A549 (cell line): ENCODE data around the gene SMYD4. TPM values are rescaled to one million over a fixed set of nuclear protein-coding genes. Genes with fewer than 3 reads are reported as not detected.
"Not testable (repeated sequence)": the region's sequence is repeated elsewhere in the genome, so short reads cannot be mapped to it uniquely, and the experiment has no call there.

Source experiments
- ATAC-seq, 2 experiments: fragments of 200-7000 bp in 1 of 2; fragments of >200 bp in 1 of 2; cut with Nextera tagmentation in 1 of 2; cut with Tn5 transposase in 1 of 2; 3 replicates each; pipeline versions ENCODE4 v1.8.0 to v1.9.1; 2018 to 2020; ENCODE audit warnings: mild to moderate bottlenecking in 1 of 2, moderate library complexity in 1 of 2
- CTCF ChIA-PET: fragments of 300-600 bp; sonication (Branson Sonifier 250); formaldehyde crosslinking; extraction: SDS; loops from one replicate; lab custom pipeline; 2021; ENCODE audit warnings: antibody characterized with exemption, inconsistent platforms; lab: Yijun Ruan, JAX
- POLR2A ChIA-PET: fragments of 350-600 bp; formaldehyde crosslinking; extraction: SDS; loops from one replicate; lab custom pipeline; 2021; ENCODE audit warnings: antibody characterized with exemption, inconsistent platforms; lab: Yijun Ruan, JAX
- DNase-seq, 2 experiments: peaks; one replicate each; pipeline versions ENCODE4 v3.0.0 to v3.0.0-alpha.2; 2011 to 2016; ENCODE audit warnings: low read depth in 1 of 2, low spot score in 1 of 2
- FAIRE-seq: peaks from 2 replicates; lab custom pipeline; 2011; peaks lifted over from hg19 to GRCh38; lab: Jason Lieb, UNC
- H3K27ac ChIP-seq, 2 experiments: fragments of >200 bp; sonication (Bioruptor Twin); formaldehyde crosslinking; 3 replicates each; pipeline ENCODE4 v1.5.1; 2016 to 2017
- H3K4me1 ChIP-seq: fragments of >200 bp; sonication (Bioruptor Twin); formaldehyde crosslinking; 3 replicates; pipeline ENCODE4 v1.6.1; 2016
- H3K4me2 ChIP-seq: fragments of >200 bp; sonication (Bioruptor Twin); formaldehyde crosslinking; 3 replicates; pipeline ENCODE4 v1.6.1; 2016
- H3K4me3 ChIP-seq: fragments of >200 bp; sonication (Bioruptor Twin); formaldehyde crosslinking; 3 replicates; pipeline ENCODE4 v1.5.1; 2016
- H3K9me3 ChIP-seq: fragments of >200 bp; sonication (Bioruptor Twin); formaldehyde crosslinking; 3 replicates; pipeline ENCODE4 v1.6.1; 2016
- BHLHE40 ChIP-seq: IDR thresholded peaks from 2 replicates; pipeline ENCODE4 v1.6.1; 2012; ENCODE audit warnings: low read depth, low read length, inconsistent platforms
- CBX2 ChIP-seq: fragments of 200-600 bp; sonication (generic); IDR thresholded peaks from 2 replicates; pipeline ENCODE4 v1.6.1; 2016; ENCODE audit warnings: low read depth, mild to moderate bottlenecking, borderline replicate concordance
- CBX8 ChIP-seq: fragments of 200-600 bp; sonication (generic); IDR thresholded peaks from 2 replicates; pipeline ENCODE4 v1.6.1; 2016
- CHD2 ChIP-seq: fragments of 150-350 bp; IDR thresholded peaks from 2 replicates; pipeline ENCODE4 v1.6.1; 2014; ENCODE audit warnings: low read length; ENCODE audit not compliant: partially characterized antibody
- CHD4 ChIP-seq: fragments of 200-600 bp; sonication (generic); IDR thresholded peaks from 2 replicates; pipeline ENCODE4 v1.6.1; 2016; ENCODE audit warnings: antibody characterized with exemption, mild to moderate bottlenecking, borderline replicate concordance
- EHMT2 ChIP-seq: fragments of 200-600 bp; sonication (generic); IDR thresholded peaks from 2 replicates; pipeline ENCODE4 v1.6.1; 2016; ENCODE audit warnings: antibody characterized with exemption, low read depth, mild to moderate bottlenecking, moderate library complexity
- ESRRA ChIP-seq: fragments of 150-350 bp; IDR thresholded peaks from 2 replicates; pipeline ENCODE4 v1.6.1; 2014; ENCODE audit warnings: mild to moderate bottlenecking, low read length, borderline replicate concordance
- FOSB ChIP-seq: fragments of 250-450 bp; sonication (Bioruptor Pico); IDR thresholded peaks from 2 replicates; pipeline ENCODE4 v1.5.0; 2020; ENCODE audit warnings: mild to moderate bottlenecking, moderate library complexity
- HOXB13 ChIP-seq: fragments of 250-450 bp; sonication (Bioruptor Pico); IDR thresholded peaks from 2 replicates; pipeline ENCODE4 v1.5.0; 2020; ENCODE audit warnings: low read depth, mild to moderate bottlenecking, moderate library complexity
- HOXB5 ChIP-seq: fragments of 250-450 bp; sonication (Bioruptor Pico); IDR thresholded peaks from 2 replicates; pipeline ENCODE4 v1.5.0; 2020; ENCODE audit warnings: mild to moderate bottlenecking, moderate library complexity
- JUNB ChIP-seq: fragments of >200 bp; sonication (Bioruptor Twin); formaldehyde crosslinking; IDR thresholded peaks from 2 replicates; pipeline ENCODE4 v1.6.1; 2016
- KDM5A ChIP-seq: fragments of 200-600 bp; sonication (generic); IDR thresholded peaks from 2 replicates; pipeline ENCODE4 v1.6.1; 2016; ENCODE audit warnings: antibody characterized with exemption, mild to moderate bottlenecking
- MYC ChIP-seq: IDR thresholded peaks from 2 replicates; pipeline ENCODE4 v1.6.1; 2012; ENCODE audit warnings: mild to moderate bottlenecking, inconsistent platforms, low read length, improper control_type of control experiment, borderline replicate concordance
- POLR2A ChIP-seq: IDR thresholded peaks from 2 replicates; pipeline ENCODE4 v1.6.1; 2012; ENCODE audit warnings: mild to moderate bottlenecking, low read length
- POLR2AphosphoS2 ChIP-seq: conservative IDR thresholded peaks from 2 replicates; pipeline ENCODE4 v1.6.1; 2012; ENCODE audit warnings: low read length, improper control_type of control experiment, inconsistent platforms
- RAD21 ChIP-seq, 2 experiments: fragments of >200 bp in 1 of 2; sonication (Bioruptor Twin) in 1 of 2; formaldehyde crosslinking in 1 of 2; IDR thresholded peaks in 1 of 2; conservative IDR thresholded peaks in 1 of 2; 2 replicates in 1 of 2; 3 replicates in 1 of 2; pipeline ENCODE4 v1.6.1; 2012 to 2018; ENCODE audit warnings: inconsistent platforms in 1 of 2
- RCOR1 ChIP-seq: fragments of 150-350 bp; IDR thresholded peaks from 2 replicates; pipeline ENCODE4 v1.6.1; 2014; ENCODE audit warnings: antibody characterized with exemption, low read length, low read depth
- TP53 ChIP-seq: fragments of 250-450 bp; sonication (Bioruptor Pico); IDR thresholded peaks from 2 replicates; pipeline ENCODE4 v1.5.0; 2021; ENCODE audit warnings: mild to moderate bottlenecking, moderate library complexity
- ZC3H11A ChIP-seq: fragments of 450-650 bp; IDR thresholded peaks from 2 replicates; pipeline ENCODE4 v1.6.1; 2014; ENCODE audit warnings: antibody characterized with exemption, mild to moderate bottlenecking
- ZFP36 ChIP-seq: fragments of 450-650 bp; IDR thresholded peaks from 2 replicates; pipeline ENCODE4 v1.6.1; 2014; ENCODE audit warnings: borderline replicate concordance; ENCODE audit not compliant: partially characterized antibody
- WGBS: methylation state at CpG from one replicate; pipeline ENCODE4 v1.1.6; 2017; ENCODE audit errors: missing lambda C conversion rate; 5-methylcytosine and 5-hydroxymethylcytosine counted together
- polyA plus RNA-seq, 4 experiments: library from polyadenylated mRNA; depleted of rRNA in 3 of 4; stranded (reverse); fragments of >200 nt; fragmentation: RNase III in 1 of 4; extraction: RNeasy Plus Mini Kit Qiagen cat#74134 plus additional on column Dnase treatment in 1 of 4; gene quantifications; 2 replicates in 3 of 4; 3 replicates in 1 of 4; pipeline ENCODE4 v1.2.3, GENCODE V29; 2011 to 2017
- TF ChIP-seq, protein P1 (sequence below): fragments of 200-600 bp; sonication (generic); IDR thresholded peaks from 2 replicates; pipeline ENCODE4 v1.6.1; 2016; ENCODE audit warnings: antibody characterized with exemption, mild to moderate bottlenecking, moderate library complexity
- TF ChIP-seq, protein P2 (sequence below): IDR thresholded peaks from 2 replicates; pipeline ENCODE4 v1.6.1; 2012
- TF ChIP-seq, protein P3 (sequence below): fragments of 450-650 bp; IDR thresholded peaks from 2 replicates; pipeline ENCODE4 v1.6.1; 2014; ENCODE audit warnings: antibody characterized with exemption
- TF ChIP-seq, protein P4 (sequence below): IDR thresholded peaks from 2 replicates; pipeline ENCODE4 v1.6.1; 2012; ENCODE audit warnings: low read depth, borderline replicate concordance
- TF ChIP-seq, protein P5 (sequence below): fragments of >200 bp; sonication (Bioruptor Twin); formaldehyde crosslinking; IDR thresholded peaks from 2 replicates; pipeline ENCODE4 v1.6.1; 2016

SMYD4 gene
- polyA plus RNA-seq, 2 of the 4 experiments (the other 2 are of a cell fraction), result 11.1 to 12.1 TPM

DNA sequence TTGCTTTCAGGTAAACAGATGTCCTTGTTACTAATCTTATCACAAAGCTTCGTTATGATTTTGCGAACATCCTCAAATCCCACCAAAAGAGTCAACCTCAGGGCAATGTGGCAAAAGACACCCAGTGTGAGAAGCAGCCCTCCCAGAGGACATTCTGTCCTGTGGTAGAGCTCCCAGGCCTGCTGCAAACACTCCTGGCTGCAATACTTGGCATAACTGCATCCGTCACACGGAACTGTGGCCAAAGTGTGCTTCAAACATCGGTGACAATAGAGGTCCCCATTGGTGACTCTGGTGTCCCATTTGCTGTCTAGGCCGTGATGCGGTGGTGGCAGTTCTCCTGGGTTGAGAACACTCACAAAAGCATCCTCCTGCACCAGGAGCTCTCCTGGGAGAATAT, 29.5 kb downstream of the SMYD4 start:
- no peaks in the 10 kb centered on the region for H3K9me3 ChIP-seq
- H3K4me1 ChIP-seq, result no peaks in the 10 kb centered on the region
- POLR2A ChIA-PET, result interaction anchor here (0.8 kb wide), 1 partner anchor 29 kb away, joined by 3 read pairs; the partner anchor contains the start of genes RPA1 and SMYD4
- DNase-seq (no peak), FAIRE-seq (no peak), ATAC-seq (no peak)
- no peak overlapping the region for H3K4me3 ChIP-seq
- H3K27ac ChIP-seq, result no peak overlapping the region
- no peak overlapping the region for H3K4me2 ChIP-seq
- TF ChIP-seq HOXB13 (CRISPR knock-in tag) (no peak), CBX8 (no peak), KDM5A (no peak), JUNB (no peak), RAD21 (conservative IDR thresholded peaks at IDR 0.05 in 1 of 2, IDR thresholded peaks at IDR 0.05 in 1 of 2) (no peak), TP53 (CRISPR knock-in tag) (no peak), MYC (no peak), RCOR1 (no peak)
- TF ChIP-seq, protein P1, sequence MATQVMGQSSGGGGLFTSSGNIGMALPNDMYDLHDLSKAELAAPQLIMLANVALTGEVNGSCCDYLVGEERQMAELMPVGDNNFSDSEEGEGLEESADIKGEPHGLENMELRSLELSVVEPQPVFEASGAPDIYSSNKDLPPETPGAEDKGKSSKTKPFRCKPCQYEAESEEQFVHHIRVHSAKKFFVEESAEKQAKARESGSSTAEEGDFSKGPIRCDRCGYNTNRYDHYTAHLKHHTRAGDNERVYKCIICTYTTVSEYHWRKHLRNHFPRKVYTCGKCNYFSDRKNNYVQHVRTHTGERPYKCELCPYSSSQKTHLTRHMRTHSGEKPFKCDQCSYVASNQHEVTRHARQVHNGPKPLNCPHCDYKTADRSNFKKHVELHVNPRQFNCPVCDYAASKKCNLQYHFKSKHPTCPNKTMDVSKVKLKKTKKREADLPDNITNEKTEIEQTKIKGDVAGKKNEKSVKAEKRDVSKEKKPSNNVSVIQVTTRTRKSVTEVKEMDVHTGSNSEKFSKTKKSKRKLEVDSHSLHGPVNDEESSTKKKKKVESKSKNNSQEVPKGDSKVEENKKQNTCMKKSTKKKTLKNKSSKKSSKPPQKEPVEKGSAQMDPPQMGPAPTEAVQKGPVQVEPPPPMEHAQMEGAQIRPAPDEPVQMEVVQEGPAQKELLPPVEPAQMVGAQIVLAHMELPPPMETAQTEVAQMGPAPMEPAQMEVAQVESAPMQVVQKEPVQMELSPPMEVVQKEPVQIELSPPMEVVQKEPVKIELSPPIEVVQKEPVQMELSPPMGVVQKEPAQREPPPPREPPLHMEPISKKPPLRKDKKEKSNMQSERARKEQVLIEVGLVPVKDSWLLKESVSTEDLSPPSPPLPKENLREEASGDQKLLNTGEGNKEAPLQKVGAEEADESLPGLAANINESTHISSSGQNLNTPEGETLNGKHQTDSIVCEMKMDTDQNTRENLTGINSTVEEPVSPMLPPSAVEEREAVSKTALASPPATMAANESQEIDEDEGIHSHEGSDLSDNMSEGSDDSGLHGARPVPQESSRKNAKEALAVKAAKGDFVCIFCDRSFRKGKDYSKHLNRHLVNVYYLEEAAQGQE, result no peak
- CTCF ChIA-PET, result interaction anchor here (0.9 to 2.1 kb wide), 8 partner anchors 8 to 226 kb away, joined by 3 to 14 read pairs (median 4); partner anchors contain the start of gene RILP
- WGBS, result 91% methylated on average over 5 of the region's 7 CpGs

DNA sequence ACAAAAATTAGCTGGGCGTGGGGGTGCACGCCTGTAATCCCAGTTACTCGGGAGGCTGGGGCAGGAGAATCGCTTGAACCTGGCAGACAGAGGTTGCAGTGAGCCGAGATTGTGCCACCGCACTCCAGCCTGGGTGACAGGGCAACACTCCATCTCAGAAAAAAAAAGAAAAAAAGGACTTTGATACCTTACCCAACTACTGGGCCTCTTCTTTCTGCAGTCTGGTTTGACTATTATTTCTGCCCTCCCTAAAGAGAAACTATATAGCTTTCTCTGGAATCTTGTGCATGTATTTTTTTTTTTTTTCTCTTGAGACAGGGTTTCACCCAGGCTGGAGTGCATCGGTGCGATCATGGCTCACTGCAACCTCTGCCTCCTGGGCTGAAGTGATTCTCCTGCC, 31.9 kb downstream of the SMYD4 start:
- H3K4me3 ChIP-seq, H3K4me2 ChIP-seq, DNase-seq, POLR2A ChIA-PET, H3K9me3 ChIP-seq, FAIRE-seq, H3K27ac ChIP-seq, ATAC-seq, H3K4me1 ChIP-seq: not testable (repeated sequence)
- 93% methylated on average over 8 of the region's 8 CpGs for WGBS
- CTCF ChIA-PET, result interaction anchor here (0.8 to 1.5 kb wide), 2 partner anchors 13 to 77 kb away, joined by 3 to 5 read pairs; no protein-coding TSS in a partner anchor

DNA sequence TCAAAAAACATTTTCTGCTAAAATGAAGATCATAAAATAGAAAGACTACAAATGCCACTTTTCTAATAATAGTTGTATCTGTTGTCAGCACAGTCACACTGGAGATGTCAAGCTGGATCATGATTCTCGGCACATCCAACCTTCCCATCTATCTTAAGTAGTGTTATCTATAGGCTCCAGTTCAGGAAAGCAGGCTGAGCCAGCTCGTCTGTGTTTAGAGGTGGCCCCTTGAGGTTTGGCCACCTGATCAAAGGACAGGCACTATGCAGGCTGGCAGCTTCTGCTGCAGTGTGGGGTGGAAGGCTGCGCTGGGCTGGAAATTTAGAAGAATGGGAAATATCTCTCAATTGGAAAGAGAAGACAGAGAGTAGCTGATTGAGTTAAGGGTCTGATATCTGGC, 32.4 kb downstream of the SMYD4 start:
- peak in 1 of 2 experiments; percentile 22; a peak in 2 of 6 replicates for ATAC-seq
- Histone ChIP-seq H3K4me2 (no peak overlapping the region), H3K9me3 (no peaks in the 10 kb centered on the region), H3K4me3 (no peak overlapping the region), H3K4me1 (no peaks in the 10 kb centered on the region), H3K27ac (no peak overlapping the region)
- TF ChIP-seq CHD4 (no peak), FOSB (CRISPR knock-in tag) (no peak), POLR2A (no peak), CBX2 (no peak), HOXB13 (CRISPR knock-in tag) (no peak), JUNB (no peak), ESRRA (no peak)
- TF ChIP-seq, protein P2, sequence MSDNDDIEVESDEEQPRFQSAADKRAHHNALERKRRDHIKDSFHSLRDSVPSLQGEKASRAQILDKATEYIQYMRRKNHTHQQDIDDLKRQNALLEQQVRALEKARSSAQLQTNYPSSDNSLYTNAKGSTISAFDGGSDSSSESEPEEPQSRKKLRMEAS, result no peak
- FAIRE-seq, result no peak
- WGBS, result 88% methylated on average over 3 of the region's 3 CpGs
- ChIA-PET CTCF (interaction anchor here (0.7 to 1.5 kb wide), 6 partner anchors 14 to 76 kb away, joined by 3 to 6 read pairs (median 4); no protein-coding TSS in a partner anchor), POLR2A (interaction anchor here (1.0 kb wide), 1 partner anchor 10 kb away, joined by 3 read pairs; no protein-coding TSS in a partner anchor)
- DNase-seq, result no peak

DNA sequence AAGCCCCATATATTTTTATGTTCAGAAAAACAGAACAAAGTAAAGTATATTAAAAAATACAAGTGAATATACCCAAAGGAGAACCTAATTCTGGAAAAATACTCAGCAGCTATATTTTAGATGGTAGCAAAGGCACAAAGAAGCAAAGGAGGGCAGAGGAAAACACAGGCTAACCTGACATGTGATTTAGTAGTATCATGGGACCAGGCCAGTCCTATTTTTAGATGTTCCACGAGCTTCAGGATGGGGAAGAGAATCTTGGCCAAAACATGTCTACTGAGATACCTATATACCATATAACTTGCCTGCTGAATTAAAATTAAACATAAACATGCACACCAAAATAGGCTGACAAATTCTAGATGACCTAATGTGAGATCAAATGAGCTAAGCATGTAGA, 32.9 kb downstream of the SMYD4 start:
- no peak overlapping the region for H3K4me2 ChIP-seq
- H3K9me3 ChIP-seq, result no peaks in the 10 kb centered on the region
- POLR2A ChIA-PET, result interaction anchor here (1.0 kb wide), 1 partner anchor 9 kb away, joined by 3 read pairs; no protein-coding TSS in a partner anchor
- no peak overlapping the region for H3K27ac ChIP-seq
- DNase-seq (no peak), ATAC-seq (no peak), FAIRE-seq (no peak)
- no peaks in the 10 kb centered on the region for H3K4me1 ChIP-seq
- CTCF ChIA-PET, result interaction anchor here (0.7 to 1.5 kb wide), 6 partner anchors 14 to 76 kb away, joined by 3 to 6 read pairs (median 4); no protein-coding TSS in a partner anchor
- H3K4me3 ChIP-seq, result no peak overlapping the region
- 63% methylated on average over 1 of the region's 1 CpG for whole genome bisulfite sequencing
- TF ChIP-seq, protein P3, sequence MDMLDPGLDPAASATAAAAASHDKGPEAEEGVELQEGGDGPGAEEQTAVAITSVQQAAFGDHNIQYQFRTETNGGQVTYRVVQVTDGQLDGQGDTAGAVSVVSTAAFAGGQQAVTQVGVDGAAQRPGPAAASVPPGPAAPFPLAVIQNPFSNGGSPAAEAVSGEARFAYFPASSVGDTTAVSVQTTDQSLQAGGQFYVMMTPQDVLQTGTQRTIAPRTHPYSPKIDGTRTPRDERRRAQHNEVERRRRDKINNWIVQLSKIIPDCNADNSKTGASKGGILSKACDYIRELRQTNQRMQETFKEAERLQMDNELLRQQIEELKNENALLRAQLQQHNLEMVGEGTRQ, result no peak
- TF ChIP-seq HOXB13 (CRISPR knock-in tag) (no peak), JUNB (no peak), BHLHE40 (no peak), HOXB5 (CRISPR knock-in tag) (no peak), ZC3H11A (no peak), EHMT2 (no peak), ZFP36 (no peak), KDM5A (no peak), POLR2A (no peak), CHD2 (no peak), CBX2 (no peak), POLR2AphosphoS2 (no peak), FOSB (CRISPR knock-in tag) (no peak)
- TF ChIP-seq, protein P4, sequence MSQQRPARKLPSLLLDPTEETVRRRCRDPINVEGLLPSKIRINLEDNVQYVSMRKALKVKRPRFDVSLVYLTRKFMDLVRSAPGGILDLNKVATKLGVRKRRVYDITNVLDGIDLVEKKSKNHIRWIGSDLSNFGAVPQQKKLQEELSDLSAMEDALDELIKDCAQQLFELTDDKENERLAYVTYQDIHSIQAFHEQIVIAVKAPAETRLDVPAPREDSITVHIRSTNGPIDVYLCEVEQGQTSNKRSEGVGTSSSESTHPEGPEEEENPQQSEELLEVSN, result no peak
- TF ChIP-seq, protein P5, sequence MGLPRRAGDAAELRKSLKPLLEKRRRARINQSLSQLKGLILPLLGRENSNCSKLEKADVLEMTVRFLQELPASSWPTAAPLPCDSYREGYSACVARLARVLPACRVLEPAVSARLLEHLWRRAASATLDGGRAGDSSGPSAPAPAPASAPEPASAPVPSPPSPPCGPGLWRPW, result no peak
